ENCODE data around the gene NSUN4.
"Not testable (repeated sequence)": the region's sequence is repeated elsewhere in the genome, so short reads cannot be mapped to it uniquely, and the experiment has no call there.

The NSUN4 gene

GRCh38 chr1:46328182-46328581, 12.4 kb upstream of the NSUN4 start:
- DNase-seq = not testable (repeated sequence)

GRCh38 chr1:46329807-46330206, 10.8 kb upstream of the NSUN4 start:
- DNase-seq = peak; percentile 15

- DNase-seq = not testable (repeated sequence)
Observed at GRCh38 chr1:46330381-46330780, 10.2 kb upstream of the NSUN4 start.

GRCh38 chr1:46331786-46332540, 8.6 kb upstream of the NSUN4 start:
- peak; percentile 54 for DNase-seq

- peak; percentile 93 for DNase-seq
Observed at GRCh38 chr1:46333300-46334029, 7.1 kb upstream of the NSUN4 start.

GRCh38 chr1:46334030-46334384, 6.6 kb upstream of the NSUN4 start:
- DNase-seq = no peak

GRCh38 chr1:46335081-46335480, 5.5 kb upstream of the NSUN4 start:
- no peak for DNase-seq

- DNase-seq = not testable (repeated sequence)
Observed at GRCh38 chr1:46337409-46337808, 3.2 kb upstream of the NSUN4 start.

- DNase-seq = no peak
Observed at GRCh38 chr1:46341222-46342083, 846 bp downstream of the NSUN4 start.

GRCh38 chr1:46342084-46342656, 1.6 kb downstream of the NSUN4 start:
- peak; percentile 40 for DNase-seq

GRCh38 chr1:46342677-46343350, 2.2 kb downstream of the NSUN4 start:
- DNase-seq = no peak

GRCh38 chr1:46343351-46343695, 2.7 kb downstream of the NSUN4 start:
- no peak for DNase-seq

GRCh38 chr1:46343705-46344104, 3.1 kb downstream of the NSUN4 start:
- DNase-seq = no peak

GRCh38 chr1:46344481-46344880, 3.9 kb downstream of the NSUN4 start:
- DNase-seq = no peak

GRCh38 chr1:46345281-46345680, 4.7 kb downstream of the NSUN4 start:
- DNase-seq = no peak

GRCh38 chr1:46352363-46352762, 11.8 kb downstream of the NSUN4 start:
- DNase-seq = no peak

- DNase-seq = not testable (repeated sequence)
Observed at GRCh38 chr1:46355920-46356319, 15.3 kb downstream of the NSUN4 start.

- DNase-seq = no peak
Observed at GRCh38 chr1:46362158-46362557, 21.6 kb downstream of the NSUN4 start.

- DNase-seq = no peak
Observed at GRCh38 chr1:46363121-46363520, 22.5 kb downstream of the NSUN4 start.

GRCh38 chr1:46364612-46365011, 24.0 kb downstream of the NSUN4 start:
- DNase-seq = no peak

GRCh38 chr1:46365796-46366195, 25.2 kb downstream of the NSUN4 start:
- not testable (repeated sequence) for DNase-seq

- no peak for DNase-seq
Observed at GRCh38 chr1:46367072-46367471, 26.5 kb downstream of the NSUN4 start.

GRCh38 chr1:46367701-46368100, 27.1 kb downstream of the NSUN4 start:
- not testable (repeated sequence) for DNase-seq
